Endothelial cell of umbilical vein (primary cell): ENCODE data around the gene CLINT1. TPM values are rescaled to one million over a fixed set of nuclear protein-coding genes. Genes with fewer than 3 reads are reported as not detected.

Experiments
- BruUV-seq: library from RNA; stranded (reverse); fragments of 400-500 nt; replicated peaks from 2 replicates; lab custom pipeline; 2021; lab: Mats Ljungman, UMichigan
- CTCF ChIA-PET: fragments of 300-600, 350-600 bp; sonication (Branson Sonifier 250); formaldehyde crosslinking; loops from one replicate; lab custom pipeline; 2021; ENCODE audit warnings: antibody characterized with exemption, inconsistent platforms; lab: Charles Lee
- POLR2A ChIA-PET: fragments of 300-600, 350-600 bp; sonication (Branson Sonifier 250); formaldehyde crosslinking; loops from one replicate; lab custom pipeline; 2021; ENCODE audit warnings: antibody characterized with exemption, inconsistent platforms; lab: Charles Lee
- DNase-seq: peaks from one replicate; pipeline ENCODE4 v3.0.0-alpha.2; 2011; ENCODE audit warnings: low read depth, low spot score
- FAIRE-seq: peaks from 2 replicates; lab custom pipeline; 2011; peaks lifted over from hg19 to GRCh38; lab: Jason Lieb, UNC
- H2AFZ ChIP-seq: 2 replicates; pipeline ENCODE4 v1.6.0; 2012; ENCODE audit warnings: low read depth, low read length, control low read depth, inconsistent platforms
- H3K27ac ChIP-seq: 2 replicates; pipeline ENCODE4 v1.5.1; 2011; ENCODE audit warnings: low read depth, mild to moderate bottlenecking, control low read depth, low read length, moderate library complexity; ENCODE audit not compliant: insufficient read depth
- H3K27me3 ChIP-seq, 2 experiments: 2 replicates each; pipeline versions ENCODE4 v1.6.0 to v1.6.1; 2011; ENCODE audit warnings: low read length in 2 of 2, mixed read lengths in 1 of 2; ENCODE audit not compliant: control insufficient read depth in 2 of 2, insufficient read depth in 2 of 2
- H3K36me3 ChIP-seq, 2 experiments: 2 replicates in 1 of 2; 3 replicates in 1 of 2; pipeline ENCODE4 v1.5.1; 2011; ENCODE audit warnings: low read length in 2 of 2, mild to moderate bottlenecking in 1 of 2, moderate library complexity in 1 of 2; ENCODE audit not compliant: control insufficient read depth in 2 of 2, insufficient read depth in 2 of 2; ENCODE audit errors: extremely low read depth in 1 of 2
- H3K4me1 ChIP-seq: 3 replicates; pipeline ENCODE4 v1.5.1; 2011; ENCODE audit warnings: mild to moderate bottlenecking, low read length; ENCODE audit not compliant: control insufficient read depth, insufficient read depth; ENCODE audit errors: extremely low read depth
- H3K4me2 ChIP-seq: 2 replicates; pipeline ENCODE4 v1.6.1; 2011; ENCODE audit warnings: low read length, control low read depth, mixed read lengths; ENCODE audit not compliant: insufficient read depth
- H3K4me3 ChIP-seq, 3 experiments: fragments of 200-600 bp in 1 of 3; sonication (generic), shearing (Covaris generic) in 1 of 3; replicated peaks in 1 of 3; 2 replicates each; pipeline ENCODE4 v1.5.1; 2011 to 2016; ENCODE audit warnings: control low read depth in 3 of 3, low read length in 3 of 3, mild to moderate bottlenecking in 2 of 3, inconsistent platforms in 1 of 3, low read depth in 1 of 3, moderate library complexity in 1 of 3; ENCODE audit not compliant: insufficient read depth in 1 of 3
- H3K79me2 ChIP-seq: 2 replicates; pipeline ENCODE4 v1.6.0; 2012; ENCODE audit warnings: low read length, inconsistent platforms; ENCODE audit not compliant: control insufficient read depth, insufficient read depth
- H3K9ac ChIP-seq: replicated peaks from 2 replicates; pipeline ENCODE3; 2011; ENCODE audit warnings: low read length, control low read depth; ENCODE audit not compliant: insufficient read depth; ENCODE audit errors: extremely low read depth
- H3K9me1 ChIP-seq: replicated peaks from 3 replicates; pipeline ENCODE4 v1.6.0; 2011; ENCODE audit warnings: mild to moderate bottlenecking, low read length; ENCODE audit not compliant: control insufficient read depth, insufficient read depth; ENCODE audit errors: extremely low read depth
- H3K9me3 ChIP-seq: replicated peaks from 2 replicates; pipeline ENCODE4 v1.5.1; 2012; ENCODE audit warnings: low read length, inconsistent platforms; ENCODE audit not compliant: control insufficient read depth, insufficient read depth
- H4K20me1 ChIP-seq: replicated peaks from 2 replicates; pipeline ENCODE3; 2011; ENCODE audit warnings: mild to moderate bottlenecking, low read length; ENCODE audit not compliant: control insufficient read depth, insufficient read depth; ENCODE audit errors: extremely low read depth
- EZH2 ChIP-seq: IDR thresholded peaks from 2 replicates; pipeline ENCODE4 v1.6.1; 2012; ENCODE audit warnings: borderline replicate concordance, low read depth, mild to moderate bottlenecking, moderate library complexity, low read length, inconsistent platforms; ENCODE audit not compliant: severe bottlenecking
- FOS ChIP-seq: IDR thresholded peaks from 2 replicates; pipeline ENCODE4 v1.6.1; 2011; ENCODE audit warnings: mild to moderate bottlenecking, low read length, moderate library complexity, borderline replicate concordance; ENCODE audit not compliant: insufficient read depth
- GATA2 ChIP-seq: IDR thresholded peaks from 2 replicates; pipeline ENCODE4 v1.7.0; 2011; ENCODE audit warnings: low read depth, mild to moderate bottlenecking, moderate library complexity, mixed read lengths, low read length; ENCODE audit not compliant: insufficient read length, insufficient read depth
- dilution Hi-C: fragments of 300-500 bp; cut with MboI; formaldehyde crosslinking; loops from one replicate; pipeline ENCODE4 v1.15.0; 2019; ENCODE audit warnings: low sequenced_read_pairs; ENCODE audit not compliant: extremely low pct_ligation_motif_present
- intact Hi-C: fragments of 100-400 bp; cut with micrococcal nuclease; formaldehyde crosslinking; loops from one replicate; pipeline ENCODE4 v1.10.0; 2022
- polyA plus RNA-seq, 4 experiments: library from polyadenylated mRNA; depleted of rRNA in 3 of 4; stranded (reverse) in 3 of 4; unstranded in 1 of 4; fragments of >200 nt; gene quantifications; 2 replicates each; pipeline versions ENCODE4 v1.2.1 to v1.2.3, GENCODE V29; 2011 to 2012; ENCODE audit warnings: missing spikeins in 1 of 4
- total RNA-seq: library from RNA; stranded (reverse); gene quantifications from 2 replicates; pipeline ENCODE4 v1.2.3, GENCODE V29; 2021
- TF ChIP-seq, protein P1 (sequence below): IDR thresholded peaks from 2 replicates; pipeline ENCODE4 v1.6.1; 2011; ENCODE audit not compliant: insufficient read depth, insufficient read length
- TF ChIP-seq, protein P2 (sequence below), 2 donors: IDR thresholded peaks; 1 replicate in 1 of 2; 2 replicates in 1 of 2; pipeline ENCODE4 v1.5.1; 2011; ENCODE audit warnings: low read length in 2 of 2, mild to moderate bottlenecking in 2 of 2, moderate library complexity in 2 of 2, control low read depth in 1 of 2, inconsistent platforms in 1 of 2, low read depth in 1 of 2; ENCODE audit not compliant: insufficient read depth in 1 of 2; ENCODE audit errors: extremely low read depth in 1 of 2

The CLINT1 gene
- total and polyA plus RNA-seq, 2 donors (not counting 3 experiments of a cell fraction or from before 2014, with no cell fraction given): 76.6 to 158 TPM

DNA sequence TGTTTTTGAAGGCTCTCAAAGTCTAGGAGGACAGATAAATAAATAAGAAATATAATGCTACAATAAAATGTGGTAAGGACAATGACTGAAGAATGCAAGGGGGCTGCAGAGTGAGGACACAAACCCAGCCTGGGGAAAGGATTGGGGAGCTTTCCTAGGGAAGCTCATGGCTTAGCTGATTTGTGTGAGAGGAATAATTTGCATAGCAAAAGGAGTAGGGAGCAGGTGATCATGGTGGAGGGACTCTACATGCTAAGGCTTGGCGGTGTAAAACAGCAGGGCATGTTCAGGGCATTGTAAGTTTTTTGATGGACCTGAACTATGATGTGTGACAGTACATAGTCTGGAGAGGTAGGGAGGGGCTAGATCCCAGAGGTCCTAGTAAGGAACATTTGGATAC, 49.5 kb upstream of the CLINT1 start:
- H3K27me3 ChIP-seq: no peaks in the 10 kb centered on the region
- BruUV-seq: no TSS peak
- no peaks in the 10 kb centered on the region for H3K4me1 ChIP-seq
- TF ChIP-seq GATA2: no peak
- no peak for TF ChIP-seq EZH2
- TF ChIP-seq, protein P1, sequence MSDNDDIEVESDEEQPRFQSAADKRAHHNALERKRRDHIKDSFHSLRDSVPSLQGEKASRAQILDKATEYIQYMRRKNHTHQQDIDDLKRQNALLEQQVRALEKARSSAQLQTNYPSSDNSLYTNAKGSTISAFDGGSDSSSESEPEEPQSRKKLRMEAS: no peak
- no peak for TF ChIP-seq FOS
- TF ChIP-seq, protein P2, sequence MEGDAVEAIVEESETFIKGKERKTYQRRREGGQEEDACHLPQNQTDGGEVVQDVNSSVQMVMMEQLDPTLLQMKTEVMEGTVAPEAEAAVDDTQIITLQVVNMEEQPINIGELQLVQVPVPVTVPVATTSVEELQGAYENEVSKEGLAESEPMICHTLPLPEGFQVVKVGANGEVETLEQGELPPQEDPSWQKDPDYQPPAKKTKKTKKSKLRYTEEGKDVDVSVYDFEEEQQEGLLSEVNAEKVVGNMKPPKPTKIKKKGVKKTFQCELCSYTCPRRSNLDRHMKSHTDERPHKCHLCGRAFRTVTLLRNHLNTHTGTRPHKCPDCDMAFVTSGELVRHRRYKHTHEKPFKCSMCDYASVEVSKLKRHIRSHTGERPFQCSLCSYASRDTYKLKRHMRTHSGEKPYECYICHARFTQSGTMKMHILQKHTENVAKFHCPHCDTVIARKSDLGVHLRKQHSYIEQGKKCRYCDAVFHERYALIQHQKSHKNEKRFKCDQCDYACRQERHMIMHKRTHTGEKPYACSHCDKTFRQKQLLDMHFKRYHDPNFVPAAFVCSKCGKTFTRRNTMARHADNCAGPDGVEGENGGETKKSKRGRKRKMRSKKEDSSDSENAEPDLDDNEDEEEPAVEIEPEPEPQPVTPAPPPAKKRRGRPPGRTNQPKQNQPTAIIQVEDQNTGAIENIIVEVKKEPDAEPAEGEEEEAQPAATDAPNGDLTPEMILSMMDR (IDR thresholded peaks at IDR 0.05; ENCODE audit: extremely low read depth in 1 of 2, insufficient read depth in 1 of 2, low read depth in 1 of 2, low read length in 2 of 2): no peak
- no peak overlapping the region for H3K9ac ChIP-seq
- H3K4me3 ChIP-seq: no peak overlapping the region
- DNase-seq (no peak), FAIRE-seq (no peak)
- no peak overlapping the region for H3K4me2 ChIP-seq
- POLR2A ChIA-PET: no interaction called here
- dilution Hi-C loops: no loop called here
- no peaks in the 10 kb centered on the region for H3K79me2 ChIP-seq
- no peaks in the 10 kb centered on the region for H3K9me1 ChIP-seq
- no peaks in the 10 kb centered on the region for H3K36me3 ChIP-seq
- H3K9me3 ChIP-seq: no peaks in the 10 kb centered on the region
- CTCF ChIA-PET: interaction anchor here (0.7 to 1.2 kb wide), 3 partner anchors 9 to 40 kb away, joined by 3 to 4 read pairs (median 3); no protein-coding TSS in a partner anchor
- H4K20me1 ChIP-seq: no peaks in the 10 kb centered on the region
- intact Hi-C loops: no loop called here
- no peak overlapping the region for H3K27ac ChIP-seq
- no peak overlapping the region for H2AFZ ChIP-seq
